Neural cell (in vitro differentiated cells): ENCODE data around the gene EMC9. TPM values are rescaled to one million over a fixed set of nuclear protein-coding genes. Genes with fewer than 3 reads are reported as not detected.

Experiments
- H2AFZ ChIP-seq: fragments of 200-600, 300-800 bp; sonication (generic), shearing (Covaris generic); 2 replicates; pipeline ENCODE4 v1.6.0; 2014; ENCODE audit warnings: low read depth, mild to moderate bottlenecking, antibody characterized with exemption, low read length, moderate library complexity
- H3F3A ChIP-seq: fragments of 200-600 bp; shearing (Covaris generic); 2 replicates; pipeline ENCODE4 v1.6.1; 2016; ENCODE audit warnings: mild to moderate bottlenecking, moderate library complexity, mixed read lengths, antibody characterized with exemption, low read length; ENCODE audit not compliant: insufficient read depth, poor library complexity, severe bottlenecking
- H3K27ac ChIP-seq: fragments of 200-600, 300-800 bp; sonication (generic), shearing (Covaris generic); 2 replicates; pipeline ENCODE4 v1.5.1; 2014; ENCODE audit warnings: mild to moderate bottlenecking, low read length, moderate library complexity
- H3K27me3 ChIP-seq: fragments of 300-800, 200-600 bp; sonication (generic), shearing (Covaris generic); 2 replicates; pipeline ENCODE4 v1.6.0; 2014; ENCODE audit warnings: mild to moderate bottlenecking, low read depth, low read length, moderate library complexity; ENCODE audit not compliant: insufficient read depth
- H3K36me3 ChIP-seq: fragments of 300-800, 200-600 bp; sonication (generic), shearing (Covaris generic); 2 replicates; pipeline ENCODE4 v1.5.1; 2014; ENCODE audit warnings: mild to moderate bottlenecking, antibody characterized with exemption, low read length, moderate library complexity; ENCODE audit not compliant: insufficient read depth
- H3K4me2 ChIP-seq: fragments of 300-800, 200-600 bp; sonication (generic), shearing (Covaris generic); 2 replicates; pipeline ENCODE4 v1.6.0; 2014; ENCODE audit warnings: mild to moderate bottlenecking, low read length
- H3K4me3 ChIP-seq: fragments of 300-800, 200-600 bp; sonication (generic), shearing (Covaris generic); 2 replicates; pipeline ENCODE4 v1.5.1; 2014; ENCODE audit warnings: mild to moderate bottlenecking, low read length, moderate library complexity
- H3K79me2 ChIP-seq: fragments of 200-600 bp; shearing (Covaris generic); replicated peaks from 2 replicates; pipeline ENCODE4 v1.6.0; 2014; ENCODE audit warnings: mild to moderate bottlenecking, low read length, moderate library complexity; ENCODE audit not compliant: insufficient read depth
- H3K9ac ChIP-seq: fragments of 300-800, 200-600 bp; sonication (generic), shearing (Covaris generic); 2 replicates; pipeline ENCODE4 v1.6.1; 2016; ENCODE audit warnings: mild to moderate bottlenecking, low read length, mixed read lengths
- H3K9me2 ChIP-seq: fragments of 200-600 bp; shearing (Covaris generic); 2 replicates; pipeline ENCODE4 v1.6.1; 2016; ENCODE audit warnings: mild to moderate bottlenecking, low read length, mixed read lengths; ENCODE audit not compliant: insufficient read depth
- H3K9me3 ChIP-seq: fragments of 200-600, 300-800 bp; sonication (generic), shearing (Covaris generic); 2 replicates; pipeline ENCODE4 v1.6.1; 2016; ENCODE audit warnings: mild to moderate bottlenecking, mixed run types, low read length, moderate library complexity, mixed read lengths
- H4K20me1 ChIP-seq: fragments of 200-600 bp; shearing (Covaris generic); 2 replicates; pipeline ENCODE4 v1.6.1; 2016; ENCODE audit warnings: mild to moderate bottlenecking, mixed run types; ENCODE audit not compliant: insufficient read depth
- CTCF ChIP-seq: fragments of 450-650 bp; IDR thresholded peaks from 2 replicates; pipeline ENCODE4 v1.5.1; 2014; ENCODE audit warnings: antibody characterized with exemption, mild to moderate bottlenecking, moderate library complexity; ENCODE audit not compliant: poor library complexity, severe bottlenecking
- EP300 ChIP-seq: fragments of 450-650 bp; conservative IDR thresholded peaks from 2 replicates; pipeline ENCODE4 v1.6.1; 2014; ENCODE audit warnings: antibody characterized with exemption, mild to moderate bottlenecking, moderate library complexity; ENCODE audit not compliant: poor library complexity, severe bottlenecking
- EZH2 ChIP-seq: fragments of 200-600, 300-800 bp; shearing (Covaris generic), sonication (generic); IDR thresholded peaks from 2 replicates; pipeline ENCODE4 v1.6.1; 2014; ENCODE audit warnings: antibody characterized with exemption, low read length, borderline replicate concordance, mild to moderate bottlenecking; ENCODE audit not compliant: insufficient read depth, poor library complexity, severe bottlenecking
- MXI1 ChIP-seq: fragments of 450-650 bp; conservative IDR thresholded peaks from 2 replicates; pipeline ENCODE4 v1.6.1; 2014; ENCODE audit warnings: antibody characterized with exemption, mild to moderate bottlenecking; ENCODE audit not compliant: poor library complexity, severe bottlenecking
- POLR2AphosphoS5 ChIP-seq: IDR thresholded peaks from 2 replicates; pipeline ENCODE4 v1.6.1; 2012
- RAD21 ChIP-seq: fragments of 450-650 bp; conservative IDR thresholded peaks from 2 replicates; pipeline ENCODE4 v1.6.1; 2014; ENCODE audit warnings: antibody characterized with exemption, mild to moderate bottlenecking, moderate library complexity
- REST ChIP-seq: IDR thresholded peaks from 2 replicates; pipeline ENCODE4 v1.6.1; 2012; ENCODE audit warnings: borderline replicate concordance
- SMC3 ChIP-seq: fragments of 450-650 bp; conservative IDR thresholded peaks from 2 replicates; pipeline ENCODE4 v1.6.1; 2014; ENCODE audit warnings: antibody characterized with exemption, mild to moderate bottlenecking, moderate library complexity; ENCODE audit not compliant: poor library complexity
- TAF1 ChIP-seq: IDR thresholded peaks from 2 replicates; pipeline ENCODE4 v1.6.1; 2012; ENCODE audit warnings: low read depth
- polyA plus RNA-seq: library from polyadenylated mRNA; depleted of rRNA; stranded (reverse); fragments of >200 nt; gene quantifications from 2 replicates; pipeline ENCODE4 v1.2.3, GENCODE V29; 2014

Gene EMC9
- polyA plus RNA-seq, 1 donor from 2014 or later: 45.1 TPM

DNA sequence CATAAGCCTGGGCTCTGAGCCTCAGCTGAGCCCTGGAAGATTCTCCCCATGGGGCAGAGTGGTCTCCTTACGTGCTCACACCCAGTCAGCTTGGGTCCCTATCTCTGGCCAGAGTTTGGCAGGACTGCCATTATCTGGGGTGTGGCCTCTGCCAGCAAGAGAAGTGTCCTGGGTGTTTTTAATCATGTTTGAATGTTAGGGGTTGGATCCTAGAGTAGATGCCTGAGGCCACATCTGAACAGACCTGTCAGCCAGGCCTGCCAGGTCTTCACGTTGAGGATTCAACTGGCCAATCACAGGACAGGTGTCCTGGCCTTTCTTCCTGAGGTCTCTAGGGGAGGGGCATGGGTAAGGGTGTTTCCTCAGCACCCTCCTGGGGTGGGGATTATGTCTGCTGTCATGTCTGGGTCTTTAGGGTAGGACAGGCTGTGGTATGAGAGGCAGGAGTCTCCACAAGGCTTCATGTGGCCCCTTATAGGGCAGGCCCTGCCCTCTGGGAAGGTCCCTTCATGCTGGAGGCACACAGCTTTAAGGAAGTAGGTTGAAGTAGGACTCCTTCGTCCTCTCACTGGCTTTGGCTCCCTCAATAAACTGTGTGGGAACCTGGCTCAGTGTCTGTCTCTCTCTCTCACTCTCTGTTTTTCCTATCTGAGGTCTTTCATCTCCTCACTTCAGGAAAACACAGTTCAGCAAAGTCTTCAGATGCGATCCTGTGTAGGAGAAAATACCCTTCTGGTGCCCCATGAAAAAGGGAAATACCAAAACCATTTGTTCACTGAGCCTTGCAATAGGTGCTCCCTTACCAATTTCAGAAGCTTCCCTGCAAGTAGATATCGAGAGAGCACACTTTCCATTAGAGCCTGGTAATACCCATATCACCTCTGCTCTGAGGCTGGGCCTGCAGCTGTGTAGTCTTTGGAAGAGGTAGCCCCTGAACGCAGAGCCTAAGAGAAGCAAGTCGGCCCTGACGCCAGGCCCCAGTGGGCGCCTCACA, 17.7 kb downstream of the EMC9 start:
- H3K9me3 ChIP-seq: no peaks in the 10 kb centered on the region
- H3K27ac ChIP-seq: no peak overlapping the region
- no peaks in the 10 kb centered on the region for H3K79me2 ChIP-seq
- no peaks in the 10 kb centered on the region for H4K20me1 ChIP-seq
- H3K9ac ChIP-seq: no peak overlapping the region
- no peak overlapping the region for H3K4me2 ChIP-seq
- no peak overlapping the region for H2AFZ ChIP-seq
- TF ChIP-seq CTCF (no peak), REST (no peak), TAF1 (no peak), SMC3 (no peak), POLR2AphosphoS5 (no peak), RAD21 (no peak), EP300 (no peak), MXI1 (no peak), EZH2 (no peak)
- no peaks in the 10 kb centered on the region for H3K27me3 ChIP-seq
- no peaks in the 10 kb centered on the region for H3K36me3 ChIP-seq
- no peak overlapping the region for H3K4me3 ChIP-seq
- H3K9me2 ChIP-seq: no peaks in the 10 kb centered on the region
- no peaks in the 10 kb centered on the region for H3F3A ChIP-seq

- no peaks in the 10 kb centered on the region for H3K9me3 ChIP-seq
Observed at GRCh38 chr14:24122898-24123297, 18.5 kb downstream of the EMC9 start.

More at GRCh38 chr14:24122898-24123297, 18.5 kb downstream of the EMC9 start:
- Histone ChIP-seq H3K4me2 (no peak overlapping the region), H3K36me3 (no peaks in the 10 kb centered on the region), H3K4me3 (no peak overlapping the region), H3K9me2 (no peaks in the 10 kb centered on the region), H2AFZ (no peak overlapping the region), H3F3A (no peaks in the 10 kb centered on the region), H3K9ac (no peak overlapping the region), H3K27ac (no peak overlapping the region), H4K20me1 (no peaks in the 10 kb centered on the region), H3K27me3 (no peaks in the 10 kb centered on the region), H3K79me2 (no peaks in the 10 kb centered on the region)
- TF ChIP-seq RAD21: no peak
- no peak for TF ChIP-seq EP300
- no peak for TF ChIP-seq REST
- TF ChIP-seq CTCF: no peak
- TF ChIP-seq MXI1: no peak
